GM11168 (cell line): ENCODE measurements around the gene RTN4RL1.

Source experiments
- in situ Hi-C: fragments of 300-500 bp; cut with MboI; formaldehyde crosslinking; loops from one replicate; pipeline ENCODE4 v1.12.0; 2022; ENCODE audit warnings: low sequenced_read_pairs; ENCODE audit not compliant: unreplicated experiment

Gene RTN4RL1

GRCh38 chr17:2028737-2029136, 3.6 kb upstream of the RTN4RL1 start:
- in situ Hi-C loops = no loop called here

GRCh38 chr17:2028234-2028614, 3.1 kb upstream of the RTN4RL1 start:
- in situ Hi-C loops = no loop called here

GRCh38 chr17:2027528-2028233, 2.5 kb upstream of the RTN4RL1 start:
- in situ Hi-C loops = no loop called here

GRCh38 chr17:2025622-2026309, 632 bp upstream of the RTN4RL1 start:
- in situ Hi-C loops = no loop called here

GRCh38 chr17:2024572-2025219, 438 bp downstream of the RTN4RL1 start:
- in situ Hi-C loops = no loop called here

- in situ Hi-C loops = no loop called here
These were observed 1.2 kb downstream of the RTN4RL1 start for GRCh38 chr17:2023692-2024571.

GRCh38 chr17:2023256-2023655, 1.9 kb downstream of the RTN4RL1 start:
- in situ Hi-C loops = no loop called here

- in situ Hi-C loops = no loop called here
These were observed 2.4 kb downstream of the RTN4RL1 start for GRCh38 chr17:2022647-2023240.

- in situ Hi-C loops = no loop called here
These were observed 4.4 kb downstream of the RTN4RL1 start for GRCh38 chr17:2020721-2021120.

- in situ Hi-C loops = loop anchor here (10.0 kb wide), 1 partner anchor 105 kb away; no protein-coding TSS in a partner anchor
These were observed 5.4 kb downstream of the RTN4RL1 start for GRCh38 chr17:2019723-2020122.

- in situ Hi-C loops = loop anchor here (10.0 kb wide), 1 partner anchor 104 kb away; no protein-coding TSS in a partner anchor
These were observed 6.2 kb downstream of the RTN4RL1 start for GRCh38 chr17:2018716-2019510.

GRCh38 chr17:2017274-2017941, 7.7 kb downstream of the RTN4RL1 start:
- in situ Hi-C loops = loop anchor here (10.0 kb wide), 1 partner anchor 103 kb away; no protein-coding TSS in a partner anchor

- in situ Hi-C loops = loop anchor here (10.0 kb wide), 1 partner anchor 102 kb away; no protein-coding TSS in a partner anchor
These were observed 8.6 kb downstream of the RTN4RL1 start for GRCh38 chr17:2016494-2016893.

GRCh38 chr17:2015314-2015713, 9.8 kb downstream of the RTN4RL1 start:
- in situ Hi-C loops = loop anchor here (10.0 kb wide), 1 partner anchor 101 kb away; no protein-coding TSS in a partner anchor

GRCh38 chr17:2013994-2014317, 11.2 kb downstream of the RTN4RL1 start:
- in situ Hi-C loops = loop anchor here (10.0 kb wide), 1 partner anchor 99 kb away; no protein-coding TSS in a partner anchor

GRCh38 chr17:2013220-2013993, 11.7 kb downstream of the RTN4RL1 start:
- in situ Hi-C loops = loop anchor here (10.0 kb wide), 1 partner anchor 99 kb away; no protein-coding TSS in a partner anchor

GRCh38 chr17:2012499-2012898, 12.6 kb downstream of the RTN4RL1 start:
- in situ Hi-C loops = loop anchor here (10.0 kb wide), 1 partner anchor 98 kb away; no protein-coding TSS in a partner anchor
